Measurements from ENCODE around the gene FAM72C.
"Not testable (repeated sequence)": the region's sequence is repeated elsewhere in the genome, so short reads cannot be mapped to it uniquely, and the experiment has no call there.

DNA sequence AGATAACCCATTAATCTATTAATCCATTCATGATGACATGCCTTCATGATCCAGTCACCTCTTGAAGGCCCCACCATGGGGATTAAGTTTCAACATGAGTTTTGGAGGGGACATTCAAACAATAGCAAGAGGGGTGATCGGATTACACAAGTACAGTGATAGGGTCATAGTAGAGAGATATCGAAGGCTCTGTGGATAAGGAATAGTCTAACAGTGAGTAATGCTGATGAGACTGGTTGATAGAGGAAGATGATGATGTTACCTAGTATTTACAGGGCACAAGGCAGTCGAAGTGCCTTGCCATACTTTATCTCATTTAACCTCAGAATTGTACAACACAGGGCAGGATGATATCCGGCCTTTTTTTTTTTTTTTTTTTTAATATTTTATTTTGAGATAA, 18.9 kb upstream of the FAM72C start:
- TF ChIP-seq, protein P1, sequence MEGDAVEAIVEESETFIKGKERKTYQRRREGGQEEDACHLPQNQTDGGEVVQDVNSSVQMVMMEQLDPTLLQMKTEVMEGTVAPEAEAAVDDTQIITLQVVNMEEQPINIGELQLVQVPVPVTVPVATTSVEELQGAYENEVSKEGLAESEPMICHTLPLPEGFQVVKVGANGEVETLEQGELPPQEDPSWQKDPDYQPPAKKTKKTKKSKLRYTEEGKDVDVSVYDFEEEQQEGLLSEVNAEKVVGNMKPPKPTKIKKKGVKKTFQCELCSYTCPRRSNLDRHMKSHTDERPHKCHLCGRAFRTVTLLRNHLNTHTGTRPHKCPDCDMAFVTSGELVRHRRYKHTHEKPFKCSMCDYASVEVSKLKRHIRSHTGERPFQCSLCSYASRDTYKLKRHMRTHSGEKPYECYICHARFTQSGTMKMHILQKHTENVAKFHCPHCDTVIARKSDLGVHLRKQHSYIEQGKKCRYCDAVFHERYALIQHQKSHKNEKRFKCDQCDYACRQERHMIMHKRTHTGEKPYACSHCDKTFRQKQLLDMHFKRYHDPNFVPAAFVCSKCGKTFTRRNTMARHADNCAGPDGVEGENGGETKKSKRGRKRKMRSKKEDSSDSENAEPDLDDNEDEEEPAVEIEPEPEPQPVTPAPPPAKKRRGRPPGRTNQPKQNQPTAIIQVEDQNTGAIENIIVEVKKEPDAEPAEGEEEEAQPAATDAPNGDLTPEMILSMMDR (IDR thresholded peaks at IDR 0.05) = not testable (repeated sequence)
- not testable (repeated sequence) for TF ChIP-seq POLR2A, POLR2AphosphoS5 (IDR thresholded peaks at IDR 0.05)

Data from prostate gland (tissue), 2 donors.